DMS79 (cell line): ENCODE results near the gene ZDHHC22.

Experiments
- DNase-seq: peaks from one replicate; lab custom pipeline; 2025; lab: John Stamatoyannopoulos, UW

Gene ZDHHC22

DNA sequence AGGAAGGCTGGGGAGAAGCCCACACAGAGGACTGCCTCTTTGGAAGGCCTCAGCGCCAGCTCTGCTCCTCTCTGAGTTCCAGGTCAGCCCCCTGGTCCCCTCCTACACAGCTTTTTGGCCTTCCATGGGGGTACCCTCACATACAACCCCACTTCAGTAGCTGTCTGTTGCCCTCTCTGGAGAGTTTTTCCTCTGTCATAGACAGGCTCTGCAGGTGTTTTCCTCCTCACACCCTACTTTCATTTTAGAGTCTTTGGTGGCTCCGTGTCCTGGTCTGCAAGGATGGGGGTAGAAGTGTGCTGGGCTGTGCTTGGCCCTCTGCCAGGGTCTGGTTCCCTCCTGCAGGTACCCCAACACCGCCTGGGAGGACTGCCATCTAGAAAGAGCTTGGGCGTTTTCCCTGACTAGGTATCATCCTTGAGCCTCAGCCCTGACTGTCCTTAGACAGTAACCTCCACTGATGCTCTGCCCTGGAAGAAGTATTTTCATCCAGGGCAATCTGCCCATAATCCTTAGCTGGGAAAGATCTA lies 15.1 kb downstream of the ZDHHC22 start:
- DNase-seq = no peak

DNA sequence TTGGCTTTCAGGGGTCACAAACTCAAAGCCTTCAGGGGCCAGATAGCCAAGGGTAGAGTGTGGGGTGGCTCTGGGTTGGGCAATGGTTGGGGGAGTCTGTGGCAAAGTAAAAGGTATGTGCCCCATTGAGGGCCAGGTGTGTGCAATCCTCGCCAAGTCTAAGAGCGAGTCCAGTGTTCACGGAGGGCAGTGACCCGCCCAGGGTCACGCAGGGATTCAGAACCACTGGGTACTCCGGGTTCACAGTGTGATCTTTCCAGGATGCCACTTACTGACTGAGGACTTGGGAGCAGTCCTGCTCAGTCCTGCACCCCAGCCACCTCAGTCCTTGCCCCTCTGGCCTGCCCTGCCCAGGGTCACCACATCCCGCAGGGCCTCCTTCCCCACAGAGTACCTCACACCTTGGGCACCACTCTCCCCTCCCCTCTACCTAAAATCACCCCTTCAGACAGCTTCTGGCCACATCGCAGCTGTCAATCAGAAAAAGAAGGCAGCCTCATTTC lies 15.7 kb downstream of the ZDHHC22 start:
- DNase-seq = no peak

DNA sequence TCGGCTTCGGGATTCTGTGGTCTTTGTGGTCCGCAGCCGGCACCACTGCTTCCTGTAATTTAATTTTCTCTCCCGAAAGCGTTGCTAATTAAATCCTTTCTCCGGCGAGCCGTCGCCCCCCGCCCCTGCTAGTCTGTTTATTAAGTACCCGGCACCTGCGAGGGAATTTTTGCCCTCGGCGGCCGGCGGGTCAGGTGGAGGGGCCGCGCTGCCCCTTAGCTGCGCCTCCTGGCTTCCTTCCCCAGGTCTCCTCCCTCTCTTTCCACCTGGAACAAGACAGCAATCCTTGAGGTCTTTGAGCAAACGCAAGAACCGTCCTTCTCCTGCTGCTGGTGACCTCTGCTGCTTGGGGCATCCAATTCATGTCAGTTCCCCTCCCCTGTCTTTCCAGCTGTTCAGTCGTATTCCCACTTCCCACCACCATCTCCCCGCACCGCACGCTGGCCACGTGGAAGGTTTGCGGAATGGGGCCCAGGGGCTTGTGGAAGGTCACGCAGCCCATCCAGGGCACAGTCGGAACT lies 16.2 kb downstream of the ZDHHC22 start:
- no peak for DNase-seq

DNA sequence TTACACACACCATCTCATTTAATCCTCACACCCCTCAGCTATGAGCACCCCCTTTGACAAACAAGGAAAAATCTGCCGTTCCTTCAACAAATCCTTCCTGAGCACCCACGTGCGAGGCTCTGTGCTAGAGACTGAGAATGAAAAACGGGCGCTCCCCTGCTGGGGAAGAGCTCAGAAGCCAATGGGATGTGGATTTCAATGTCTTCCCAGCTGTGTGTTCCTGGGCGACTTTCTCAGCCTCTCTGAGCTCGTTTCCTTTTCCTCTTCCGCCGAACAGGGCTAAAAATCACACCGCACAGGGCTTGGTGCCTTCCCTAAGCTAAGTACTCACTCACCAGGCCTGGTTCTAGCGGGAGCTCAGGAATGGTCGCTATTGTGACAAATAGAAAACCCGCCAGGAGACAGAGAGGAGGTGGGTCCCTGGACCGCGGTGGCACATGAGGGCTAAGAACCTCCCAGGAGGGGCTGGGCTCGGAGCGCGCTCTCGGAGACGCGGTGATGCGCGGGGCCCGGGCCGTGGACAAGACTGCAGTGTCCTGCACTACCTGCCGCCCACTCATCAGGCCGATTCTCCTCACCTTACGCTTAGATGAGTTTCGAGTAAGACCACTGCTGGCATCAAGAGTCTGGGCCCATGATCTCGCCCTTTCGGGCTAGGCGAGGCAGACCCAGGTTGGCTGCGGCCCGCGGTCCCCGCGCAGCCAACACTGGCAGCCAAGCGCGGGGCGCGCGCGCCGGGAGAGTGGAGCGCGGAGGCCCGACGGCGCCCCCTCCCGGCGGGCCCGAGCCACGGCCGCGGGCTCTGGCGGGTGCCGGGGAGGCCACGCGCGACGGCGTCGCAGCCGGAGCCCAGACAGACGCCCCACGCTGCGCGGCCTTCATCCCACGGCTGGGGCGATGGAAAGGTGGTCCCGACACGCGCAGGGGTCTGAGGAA lies 17.0 kb downstream of the ZDHHC22 start:
- no peak for DNase-seq

DNA sequence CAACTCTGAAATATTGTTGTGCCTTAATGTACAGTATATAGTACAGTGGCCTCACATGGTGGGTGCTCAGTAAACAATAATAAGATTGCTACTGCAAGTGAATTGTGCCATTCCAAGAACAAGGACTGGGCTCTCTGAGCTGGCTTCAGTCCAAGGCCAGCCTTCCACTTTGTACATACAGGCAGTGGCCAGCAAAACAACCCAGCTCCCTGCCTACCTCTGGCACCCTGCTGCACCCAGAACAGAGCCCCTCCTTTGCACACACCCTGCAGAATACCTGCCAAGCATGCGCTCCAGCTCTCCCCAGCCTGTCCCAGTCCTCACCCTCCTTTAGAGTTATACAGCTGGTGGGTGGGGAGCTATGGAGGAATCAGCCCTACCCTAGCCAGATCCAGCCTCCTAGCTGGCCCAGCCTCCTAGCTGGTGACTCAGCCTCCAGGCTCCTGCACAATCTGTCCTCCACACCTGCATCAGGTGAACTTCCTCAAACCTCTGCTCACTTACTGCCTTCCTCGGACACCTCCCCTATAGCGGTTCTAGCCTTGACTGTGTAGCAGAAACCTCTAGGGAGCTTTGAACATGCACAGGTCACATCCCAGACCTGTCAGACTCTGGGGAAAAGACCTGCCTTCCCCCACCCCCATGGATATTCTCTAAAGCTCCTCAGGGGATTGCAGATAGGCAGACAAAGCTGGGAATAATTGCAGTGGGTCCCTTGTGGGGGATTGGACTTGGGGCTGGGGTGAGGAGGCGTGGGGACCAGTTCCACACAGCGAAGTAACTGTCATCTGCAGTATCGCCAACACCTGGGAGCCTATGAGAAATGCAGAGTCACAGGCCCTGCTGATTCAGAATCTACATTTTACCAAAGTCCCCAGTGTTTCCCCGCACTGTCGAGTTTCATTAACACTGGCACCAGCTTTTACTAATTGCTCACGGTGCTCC lies 17.9 kb downstream of the ZDHHC22 start:
- peak; percentile 91 for DNase-seq

DNA sequence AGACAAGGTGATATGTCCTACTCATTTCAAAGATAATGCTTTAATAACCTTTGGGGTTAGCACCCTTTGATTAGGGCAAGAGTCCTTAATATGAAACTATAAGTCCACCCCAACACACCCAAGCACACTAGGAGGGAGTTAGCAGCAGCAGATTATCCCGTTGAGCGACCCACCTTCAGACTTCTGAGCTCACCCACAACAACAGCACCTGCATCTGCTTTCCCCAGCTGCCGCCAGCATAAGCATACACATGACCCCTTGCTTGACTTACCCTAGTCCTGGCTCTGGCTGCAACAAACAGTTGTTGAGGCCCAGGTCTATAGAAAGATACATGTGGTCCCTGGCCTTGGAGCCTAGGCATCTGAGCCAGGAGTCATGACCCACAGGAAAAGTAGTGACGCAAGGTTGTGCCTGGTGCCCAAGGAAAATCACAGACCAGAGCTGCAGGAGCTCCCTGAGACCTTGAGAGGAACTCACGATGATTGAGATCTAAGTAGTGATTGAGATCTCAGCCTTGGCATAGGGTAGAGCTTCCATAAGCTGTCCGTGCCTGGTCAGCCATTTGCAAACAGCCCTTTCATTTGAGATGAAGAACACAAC lies 19.0 kb downstream of the ZDHHC22 start:
- no peak for DNase-seq

DNA sequence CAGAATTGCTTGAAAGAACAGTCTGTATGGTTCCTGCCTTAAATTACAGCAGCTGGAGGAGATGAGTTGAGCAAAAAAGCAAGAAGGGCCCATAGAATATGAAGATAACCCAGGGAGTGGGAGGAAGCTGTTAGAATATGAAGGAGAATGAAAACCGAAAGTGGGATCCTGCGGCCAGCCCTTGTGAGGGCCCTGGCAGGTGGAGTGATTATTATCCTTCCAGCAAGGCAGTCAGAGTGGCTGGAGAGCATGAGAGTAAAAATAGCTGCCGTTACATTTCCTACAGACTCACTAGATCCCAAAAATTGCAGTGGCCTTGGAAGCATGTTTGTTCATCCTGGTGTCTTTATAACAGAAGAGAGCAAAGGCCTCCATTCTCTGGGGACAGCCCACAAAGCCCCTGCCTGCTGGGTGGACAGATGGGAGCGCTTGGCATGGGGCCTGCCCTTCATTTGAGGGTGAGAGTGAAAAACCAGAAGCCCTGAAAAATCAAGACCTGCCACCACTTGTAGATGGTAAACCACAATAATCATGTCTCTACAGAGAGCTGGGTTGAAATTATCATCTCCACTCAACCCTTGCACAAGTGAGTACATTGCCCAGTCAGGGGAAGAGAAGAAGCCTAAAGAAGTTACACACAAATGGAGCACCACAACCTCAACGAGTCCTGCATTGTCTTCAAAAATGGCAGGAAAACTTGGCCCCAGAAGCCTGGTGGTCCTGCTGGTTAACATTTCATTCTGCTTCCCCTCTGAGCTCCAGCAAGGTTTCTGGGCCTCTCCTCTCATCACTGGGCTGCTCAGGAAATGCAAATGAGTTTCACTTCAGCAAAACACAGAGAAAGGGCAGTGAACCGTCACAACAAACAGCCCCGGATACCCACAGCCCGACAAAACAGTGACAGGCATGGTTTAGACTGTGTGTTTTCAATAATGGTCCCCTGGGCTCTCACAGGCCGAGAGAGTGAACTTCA lies 20.5 kb downstream of the ZDHHC22 start:
- peak; percentile 99 for DNase-seq

DNA sequence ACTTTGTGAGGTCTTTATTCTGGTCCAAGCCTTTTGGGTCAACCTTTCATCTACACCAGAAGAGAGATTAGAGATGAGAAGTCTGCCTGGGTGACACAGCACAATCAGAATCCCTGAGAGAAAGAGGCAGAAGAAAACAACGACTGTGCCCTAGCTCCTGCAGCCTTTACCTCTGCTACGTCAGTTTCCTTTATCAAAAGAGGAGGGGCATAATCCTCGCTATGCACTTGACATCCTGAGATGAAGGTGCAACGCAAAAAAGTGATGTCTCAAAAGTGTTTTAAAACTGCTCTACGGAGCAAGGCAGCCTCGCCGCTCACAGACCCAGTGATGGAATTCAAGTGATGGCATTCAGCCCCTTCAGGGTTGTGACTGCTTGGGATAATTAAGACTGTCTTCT lies 21.7 kb downstream of the ZDHHC22 start:
- DNase-seq = no peak

DNA sequence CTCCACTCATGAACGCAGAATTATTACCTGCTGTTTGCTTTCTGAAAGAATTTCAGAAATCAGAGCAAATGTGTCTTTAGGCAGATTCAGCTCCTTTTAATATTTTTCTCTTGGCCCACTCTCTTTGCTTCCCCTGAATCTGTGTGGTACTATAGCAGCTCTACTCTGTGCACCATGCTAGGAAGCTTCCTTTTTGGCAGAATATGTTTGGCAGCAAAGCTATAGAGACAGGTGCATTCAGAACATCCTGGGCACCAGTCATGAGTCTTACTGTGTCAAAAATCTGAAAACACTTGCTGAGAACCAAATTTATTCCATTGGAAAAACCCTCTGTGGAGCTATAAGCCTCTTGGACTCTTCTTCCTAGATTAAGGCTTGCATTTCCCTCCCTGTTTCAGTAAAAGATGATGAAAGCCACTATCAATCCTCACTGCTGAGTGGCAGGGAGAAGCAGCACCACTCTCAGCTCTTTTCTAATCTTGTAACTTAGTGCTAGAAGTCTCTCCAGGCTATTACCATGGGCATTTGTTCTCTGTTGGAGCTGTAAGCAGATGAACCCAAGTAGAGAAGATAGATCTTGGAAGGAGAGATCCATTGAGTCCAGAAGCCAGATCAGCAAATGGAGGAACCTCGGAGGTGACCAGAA lies 25.3 kb downstream of the ZDHHC22 start:
- no peak for DNase-seq

DNA sequence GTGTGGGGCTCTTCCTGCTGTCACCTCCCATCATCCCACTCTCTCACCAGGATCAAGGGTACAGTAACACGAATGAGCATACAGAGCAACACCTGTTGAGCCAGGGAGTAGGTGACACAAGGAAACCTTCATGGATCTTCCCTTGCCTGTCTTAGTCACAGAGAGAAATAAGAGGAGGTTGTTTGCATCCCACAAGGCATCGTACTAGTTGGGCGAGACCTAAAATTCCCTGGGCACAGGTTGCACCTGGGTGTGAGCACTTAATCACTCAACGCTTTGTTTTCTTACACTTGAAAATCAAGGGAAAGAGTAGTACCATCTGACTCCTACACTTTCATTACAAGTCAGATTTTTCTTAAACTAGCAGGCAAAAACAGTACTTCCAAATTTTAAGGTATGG lies 27.0 kb downstream of the ZDHHC22 start:
- no peak for DNase-seq

DNA sequence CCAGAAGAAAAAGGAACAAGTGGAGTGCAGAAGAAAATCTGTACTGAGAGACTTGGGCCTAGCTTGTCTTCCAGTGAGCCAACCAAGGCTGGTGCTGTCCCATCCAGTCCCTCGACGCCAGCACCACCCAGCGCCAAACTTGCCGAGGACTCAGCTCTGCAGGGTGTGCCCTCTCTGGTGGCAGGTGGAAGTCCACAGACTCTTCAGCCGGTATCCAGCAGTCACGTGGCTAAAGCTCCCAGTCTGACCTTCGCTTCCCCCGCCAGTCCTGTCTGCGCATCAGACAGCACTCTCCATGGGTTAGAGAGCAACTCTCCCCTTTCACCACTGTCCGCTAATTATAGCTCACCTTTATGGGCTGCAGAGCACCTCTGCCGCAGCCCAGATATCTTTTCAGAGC lies 27.9 kb downstream of the ZDHHC22 start:
- no peak for DNase-seq

DNA sequence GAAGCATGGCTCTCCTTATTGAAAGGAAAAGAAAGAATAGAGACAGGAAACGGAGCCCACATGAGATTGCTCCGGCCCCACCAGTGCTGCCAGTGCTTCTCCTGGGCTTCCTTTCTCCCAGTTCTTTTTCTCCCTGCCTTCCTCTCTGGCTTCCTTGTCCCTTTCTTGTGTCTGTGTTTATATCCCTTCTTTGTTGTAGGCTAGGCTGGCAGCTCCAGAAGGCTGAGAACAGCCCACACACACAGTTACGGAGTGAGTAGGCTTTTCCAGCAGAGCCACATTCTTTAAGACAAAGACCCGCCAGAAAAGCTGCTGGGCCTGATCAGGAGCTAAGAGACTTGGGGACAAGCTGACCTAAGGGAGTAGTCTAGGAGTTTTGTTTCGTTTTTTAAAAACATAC lies 30.6 kb downstream of the ZDHHC22 start:
- no peak for DNase-seq

DNA sequence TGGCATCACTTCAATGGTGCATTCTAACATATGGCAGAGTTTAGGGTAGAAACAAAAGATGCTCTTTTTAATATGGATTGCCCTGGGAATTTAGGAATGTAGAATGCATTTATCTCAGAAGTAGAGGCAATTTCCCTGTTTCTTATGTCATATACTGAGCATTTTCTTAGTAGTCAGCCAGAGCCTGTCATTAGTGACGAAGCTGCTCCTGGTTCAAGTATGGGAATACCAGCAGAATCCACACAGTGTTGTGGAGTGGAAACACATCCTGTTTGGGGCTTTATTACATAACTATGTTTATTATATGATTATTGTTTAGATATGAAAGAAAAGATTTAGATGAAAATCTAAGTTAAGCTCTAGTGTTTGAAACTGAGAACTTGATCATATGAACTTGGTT lies 31.3 kb downstream of the ZDHHC22 start:
- DNase-seq = no peak

DNA sequence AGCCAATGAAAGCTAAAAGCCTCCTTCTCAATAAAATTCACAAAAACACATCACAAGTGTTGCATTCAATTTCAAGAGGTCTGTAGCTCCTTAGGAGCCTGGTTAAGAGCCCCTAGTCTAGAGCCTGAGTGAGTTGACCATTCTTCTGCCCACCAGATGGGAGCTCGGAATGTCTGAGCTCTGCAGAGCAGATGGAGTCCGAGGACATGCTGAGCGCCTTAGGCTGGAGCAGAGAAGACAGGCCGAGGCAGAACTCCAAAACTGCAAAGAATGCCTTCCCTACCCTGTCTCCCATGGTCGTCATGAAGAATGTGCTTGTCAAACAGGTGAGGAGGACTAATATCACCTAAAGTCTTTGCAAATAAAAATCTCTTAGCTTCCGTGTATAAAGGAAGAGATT lies 31.9 kb downstream of the ZDHHC22 start:
- peak; percentile 98 for DNase-seq

DNA sequence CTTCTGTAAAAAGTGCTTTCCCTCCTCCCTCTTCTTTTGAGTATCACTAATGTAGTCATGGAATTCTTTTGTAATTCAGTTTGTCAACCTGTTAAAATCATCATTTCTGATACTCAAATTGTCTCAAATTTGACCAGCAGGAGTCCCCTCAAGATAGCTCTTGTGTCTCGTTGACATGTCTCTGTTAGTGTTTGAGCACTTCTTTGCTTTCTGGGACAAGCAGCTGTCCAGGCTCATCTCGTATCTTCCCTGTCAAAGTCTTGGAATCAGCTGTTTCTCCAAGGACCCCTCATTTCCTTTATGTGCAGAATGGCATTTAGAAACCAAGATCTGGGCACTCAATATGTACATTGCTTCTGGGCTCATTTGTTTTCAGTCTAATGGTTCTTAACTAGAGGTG lies 32.8 kb downstream of the ZDHHC22 start:
- DNase-seq = no peak

DNA sequence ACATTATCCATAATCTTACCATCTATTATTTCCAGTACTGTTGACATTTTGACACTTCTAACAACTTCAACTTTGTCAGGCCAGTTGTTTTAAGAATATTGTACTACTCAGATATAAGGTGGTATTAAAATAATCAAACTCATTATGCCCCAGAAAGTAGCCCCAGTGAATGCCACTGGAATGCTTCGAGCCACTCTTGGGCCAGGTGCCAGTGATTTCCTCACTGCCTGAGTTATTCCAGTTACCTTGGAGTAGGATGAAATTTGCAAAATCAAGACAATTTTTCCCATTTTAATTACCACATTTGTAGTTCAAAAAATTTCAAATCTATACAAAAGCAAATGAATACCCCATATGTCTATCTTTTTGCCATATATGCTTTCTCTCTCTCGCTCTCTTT lies 34.4 kb downstream of the ZDHHC22 start:
- no peak for DNase-seq

DNA sequence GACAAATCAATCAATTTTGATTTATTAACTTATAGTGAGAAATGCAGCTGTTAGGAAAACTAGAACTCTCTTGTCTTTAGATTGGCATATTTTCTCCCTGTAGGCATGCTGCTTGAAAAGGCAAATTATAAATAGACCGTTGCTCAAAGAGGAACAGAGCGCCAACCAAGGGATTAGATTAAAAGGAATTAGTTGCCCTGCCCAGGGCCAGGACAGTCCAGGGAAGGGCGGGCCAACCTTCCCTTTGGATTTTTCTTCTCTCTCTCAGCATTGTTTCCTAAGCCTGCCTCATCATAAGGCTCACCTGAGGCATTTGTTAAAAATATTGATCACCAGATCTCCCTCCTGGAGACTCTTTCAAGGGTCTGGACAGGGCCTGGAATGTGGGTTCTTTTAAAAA lies 34.9 kb downstream of the ZDHHC22 start:
- no peak for DNase-seq

DNA sequence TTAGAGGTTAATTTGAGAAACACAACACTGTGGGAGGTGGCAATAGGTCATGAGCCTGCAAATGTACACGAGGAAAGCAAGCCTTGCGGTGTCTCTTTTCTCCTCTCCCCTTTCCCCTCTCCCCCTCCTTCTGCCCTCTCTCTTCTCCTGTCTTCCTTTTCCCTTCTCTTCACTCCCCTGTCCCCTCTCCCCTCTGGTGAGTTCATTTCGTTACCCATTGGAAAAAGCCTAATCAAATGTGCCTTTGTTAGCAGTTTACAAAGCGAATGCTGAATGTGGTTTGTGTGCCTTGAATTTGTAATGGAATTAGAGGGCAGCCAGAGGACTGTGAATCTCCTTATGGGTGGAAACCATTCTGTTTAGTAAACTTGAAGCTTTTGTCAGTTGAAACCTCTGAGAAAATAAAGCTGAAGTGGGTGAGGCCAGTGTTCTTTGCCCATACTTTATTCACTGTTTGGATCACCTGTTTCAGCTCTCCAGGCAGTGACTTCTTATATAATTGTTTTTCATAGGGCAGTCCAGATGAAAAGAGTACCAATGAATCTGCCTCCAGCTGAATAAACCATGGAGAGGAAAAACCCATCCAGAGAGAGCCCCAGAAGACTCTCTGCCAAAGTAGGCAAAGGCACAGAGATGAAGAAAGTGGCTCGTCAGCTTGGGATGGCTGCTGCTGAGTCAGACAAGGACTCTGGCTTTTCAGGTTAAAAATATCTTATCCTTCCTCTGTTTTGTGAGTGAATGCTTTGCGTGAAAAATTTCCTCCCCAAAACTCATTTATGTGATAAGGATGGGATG lies 36.2 kb downstream of the ZDHHC22 start:
- no peak for DNase-seq

DNA sequence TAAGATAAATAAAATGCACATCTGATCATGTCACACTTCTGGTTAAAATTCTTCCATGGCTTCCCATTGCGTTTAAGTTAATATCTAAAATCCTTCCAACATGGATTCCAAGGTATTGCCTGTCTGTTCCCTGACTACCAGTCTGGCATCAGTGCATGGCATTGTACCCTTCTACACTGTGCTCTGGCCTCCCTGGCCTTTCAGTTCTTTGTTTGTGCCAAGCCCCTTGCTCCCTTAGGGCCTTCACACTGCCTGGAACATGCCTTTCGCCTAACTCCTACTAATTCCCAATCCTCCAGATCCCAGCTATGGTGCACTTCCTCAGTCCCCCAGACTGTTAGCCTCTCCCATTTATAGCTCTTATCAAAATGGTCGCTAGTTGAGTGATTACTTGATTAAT lies 37.2 kb downstream of the ZDHHC22 start:
- no peak for DNase-seq
